ENCODE measurements around the gene ARL15.

The ARL15 gene

DNA sequence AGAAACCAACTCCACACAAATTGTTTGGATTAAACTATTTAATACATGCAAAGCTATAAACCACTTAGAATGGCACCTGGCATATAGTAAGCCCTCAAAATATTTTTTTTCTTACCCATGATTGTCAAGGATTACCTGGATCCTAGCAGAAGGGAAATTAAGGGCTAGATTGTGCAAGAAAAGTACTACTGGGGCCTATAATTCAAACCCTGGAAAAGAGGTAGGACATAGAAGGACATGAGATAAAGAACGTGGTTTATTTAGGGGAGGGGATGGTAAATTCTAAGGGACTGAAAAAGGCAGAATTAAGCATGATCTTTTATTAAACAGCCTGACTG lies 14.9 kb upstream of the ARL15 start:
- Mint-ChIP-seq H3K27me3 (peaks cover 24% of the 10 kb centered on the region), H3K27ac (no peak overlapping the region), H3K36me3 (no peaks in the 10 kb centered on the region), H3K4me3 (no peak overlapping the region), H3K9me3 (ENCODE audit: low read depth) (no peaks in the 10 kb centered on the region), H3K4me1 (ENCODE audit: low read depth) (peaks cover 2% of the 10 kb centered on the region)

DNA sequence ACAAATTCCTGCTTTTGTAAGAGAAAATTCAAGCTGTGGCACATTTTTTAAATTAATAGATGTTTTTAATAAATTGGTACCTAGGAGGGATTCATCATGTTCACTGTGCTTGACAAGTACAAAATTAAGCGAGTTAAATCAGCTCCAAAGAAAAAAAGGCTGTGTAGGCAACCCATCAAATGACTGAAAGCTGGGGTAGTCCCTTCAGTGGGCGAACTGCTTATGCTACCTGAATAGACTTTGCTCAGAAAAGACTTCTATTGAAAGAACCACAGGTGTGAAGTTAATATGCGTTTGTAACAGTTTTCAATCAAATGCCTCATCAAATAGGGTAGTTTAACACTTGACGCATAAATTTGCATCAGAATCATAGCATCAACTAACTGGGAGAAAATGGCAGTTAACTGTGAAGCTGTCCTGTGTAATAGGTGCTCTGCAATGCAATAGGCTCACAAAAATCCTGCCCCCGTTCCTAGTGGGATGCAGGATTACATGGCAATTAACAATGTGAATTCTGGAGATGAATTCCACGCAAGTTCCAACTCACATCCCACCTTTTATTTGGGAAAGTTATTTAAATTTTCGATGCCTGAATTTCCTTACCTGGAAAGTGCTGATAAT lies 14.4 kb upstream of the ARL15 start:
- H3K9me3 Mint-ChIP-seq (ENCODE audit: low read depth) = no peaks in the 10 kb centered on the region
- no peak overlapping the region for H3K4me3 Mint-ChIP-seq
- peaks cover 2% of the 10 kb centered on the region for H3K4me1 Mint-ChIP-seq (ENCODE audit: low read depth)
- H3K27ac Mint-ChIP-seq = no peak overlapping the region
- peaks cover 23% of the 10 kb centered on the region for H3K27me3 Mint-ChIP-seq
- no peaks in the 10 kb centered on the region for H3K36me3 Mint-ChIP-seq

DNA sequence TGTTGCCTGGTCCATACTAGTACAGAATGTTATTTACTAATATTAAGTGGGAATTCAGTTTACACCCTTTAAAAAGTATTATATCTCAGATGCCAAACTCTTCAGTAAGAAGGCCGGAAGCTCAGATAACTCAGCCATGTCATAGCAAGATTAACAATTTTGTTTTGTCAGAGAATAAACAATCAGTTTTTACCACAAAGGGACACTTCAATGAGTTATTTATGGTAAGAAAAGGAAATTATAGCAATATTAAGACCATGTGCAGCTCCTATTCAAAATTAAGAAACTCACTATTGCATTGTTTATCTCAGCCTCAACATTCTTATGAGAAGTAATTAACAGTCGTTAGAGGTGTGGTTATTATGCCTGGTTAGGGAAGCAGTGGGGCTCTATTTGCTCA lies 13.1 kb upstream of the ARL15 start:
- no peaks in the 10 kb centered on the region for H3K9me3 Mint-ChIP-seq (ENCODE audit: low read depth)
- H3K36me3 Mint-ChIP-seq = no peaks in the 10 kb centered on the region
- H3K4me3 Mint-ChIP-seq = no peak overlapping the region
- H3K27ac Mint-ChIP-seq = no peak overlapping the region
- H3K4me1 Mint-ChIP-seq (ENCODE audit: low read depth) = peaks cover 2% of the 10 kb centered on the region
- peaks cover 18% of the 10 kb centered on the region for H3K27me3 Mint-ChIP-seq

DNA sequence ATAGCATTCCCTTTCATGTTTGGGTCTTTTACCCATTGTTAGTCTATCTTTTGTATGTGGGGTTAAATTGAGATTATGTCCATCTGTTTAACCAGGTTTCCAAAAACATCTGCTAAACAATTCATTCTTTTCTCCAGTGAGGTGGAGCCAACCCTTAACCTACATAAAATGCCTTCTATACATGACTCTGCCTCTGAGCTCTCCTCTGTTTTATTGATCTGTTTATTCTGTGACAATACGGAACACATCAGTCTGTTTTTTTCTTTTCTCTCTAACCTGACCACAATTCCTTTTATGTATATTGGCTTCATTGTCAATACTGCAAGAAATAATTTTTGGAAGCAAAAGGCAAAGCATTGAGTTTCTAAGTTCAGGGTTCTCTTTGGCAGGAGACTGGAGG lies 9.9 kb upstream of the ARL15 start:
- Mint-ChIP-seq H3K27ac (no peak overlapping the region), H3K9me3 (ENCODE audit: low read depth) (no peaks in the 10 kb centered on the region), H3K4me3 (no peak overlapping the region), H3K4me1 (ENCODE audit: low read depth) (no peaks in the 10 kb centered on the region), H3K27me3 (peaks cover 11% of the 10 kb centered on the region), H3K36me3 (no peaks in the 10 kb centered on the region)

DNA sequence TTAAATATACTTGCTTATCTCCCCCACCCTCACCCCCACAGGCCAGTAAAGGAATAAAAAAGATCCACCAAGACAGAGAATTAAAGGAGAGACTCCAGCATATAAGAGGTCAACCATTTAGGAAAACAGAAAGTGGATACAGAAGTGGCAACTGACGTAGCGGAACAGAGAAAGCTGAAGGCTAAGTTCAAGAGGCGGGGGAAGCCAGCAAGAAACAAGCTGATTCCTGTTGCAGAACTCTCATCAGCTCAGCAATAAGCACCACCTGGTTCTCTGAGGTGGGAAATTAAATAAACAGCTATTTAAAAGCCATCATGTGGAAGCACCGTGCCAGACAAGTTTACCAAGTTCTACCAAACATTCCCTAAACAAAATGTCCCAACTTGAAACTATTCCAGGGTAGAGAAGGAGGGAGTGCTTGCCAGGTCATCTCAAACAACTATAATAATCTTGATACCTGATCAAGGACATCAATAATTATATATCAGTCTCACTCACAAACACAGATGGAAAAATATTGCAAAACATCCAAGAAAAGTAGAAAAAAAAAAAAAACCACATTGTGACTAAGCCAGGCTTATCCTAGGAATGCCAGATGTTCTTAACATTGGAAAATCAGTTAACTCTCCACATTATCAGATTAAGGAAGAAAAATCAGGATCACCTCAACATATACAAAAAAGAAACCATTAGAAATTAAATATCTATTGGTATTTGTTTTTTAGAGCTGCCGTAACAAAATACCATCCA lies 7.3 kb upstream of the ARL15 start:
- H3K36me3 Mint-ChIP-seq = no peaks in the 10 kb centered on the region
- peaks cover 14% of the 10 kb centered on the region for H3K27me3 Mint-ChIP-seq
- no peaks in the 10 kb centered on the region for H3K9me3 Mint-ChIP-seq (ENCODE audit: low read depth)
- H3K4me1 Mint-ChIP-seq (ENCODE audit: low read depth) = no peaks in the 10 kb centered on the region
- H3K27ac Mint-ChIP-seq = no peak overlapping the region
- H3K4me3 Mint-ChIP-seq = no peak overlapping the region

DNA sequence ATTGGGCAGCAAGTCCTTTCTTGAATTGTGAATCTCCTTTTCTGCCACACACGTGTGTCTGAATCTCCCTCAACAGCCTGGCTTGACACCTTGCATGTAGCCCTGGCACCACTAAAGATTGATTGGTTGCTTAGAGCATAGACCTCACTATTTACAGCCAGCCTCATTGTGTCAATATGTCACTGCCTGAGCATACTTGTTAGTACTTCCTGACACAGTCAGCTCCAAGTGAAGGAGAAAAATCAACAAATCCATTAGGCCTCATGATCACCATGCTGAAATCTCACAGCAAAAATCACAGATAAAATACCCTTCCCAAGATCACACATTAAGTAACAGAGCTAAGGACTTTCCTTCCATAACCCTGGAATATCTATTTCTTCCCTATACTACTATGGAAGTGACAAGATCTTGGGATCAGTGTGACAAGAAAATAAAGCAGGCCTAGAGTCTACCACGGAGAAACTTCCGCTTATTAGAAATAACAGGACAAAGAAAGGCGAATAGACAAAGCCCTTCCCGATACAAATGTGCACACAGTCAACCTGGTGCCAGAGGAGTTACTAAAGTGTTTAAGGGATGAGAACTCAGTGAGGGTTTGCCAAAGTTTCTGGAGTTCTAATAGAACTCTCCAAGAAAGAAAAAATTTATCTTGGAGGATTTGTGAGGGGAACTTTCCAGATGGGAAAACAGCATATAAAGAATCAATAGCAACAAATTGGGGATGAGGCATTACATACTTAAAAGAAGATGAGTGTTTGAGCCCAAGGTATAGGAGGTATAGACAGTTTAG lies 5.6 kb upstream of the ARL15 start:
- Mint-ChIP-seq H3K9me3 (ENCODE audit: low read depth) (no peaks in the 10 kb centered on the region), H3K27ac (no peak overlapping the region), H3K4me3 (no peak overlapping the region), H3K36me3 (no peaks in the 10 kb centered on the region), H3K27me3 (peaks cover 10% of the 10 kb centered on the region), H3K4me1 (ENCODE audit: low read depth) (peaks cover 3% of the 10 kb centered on the region)

DNA sequence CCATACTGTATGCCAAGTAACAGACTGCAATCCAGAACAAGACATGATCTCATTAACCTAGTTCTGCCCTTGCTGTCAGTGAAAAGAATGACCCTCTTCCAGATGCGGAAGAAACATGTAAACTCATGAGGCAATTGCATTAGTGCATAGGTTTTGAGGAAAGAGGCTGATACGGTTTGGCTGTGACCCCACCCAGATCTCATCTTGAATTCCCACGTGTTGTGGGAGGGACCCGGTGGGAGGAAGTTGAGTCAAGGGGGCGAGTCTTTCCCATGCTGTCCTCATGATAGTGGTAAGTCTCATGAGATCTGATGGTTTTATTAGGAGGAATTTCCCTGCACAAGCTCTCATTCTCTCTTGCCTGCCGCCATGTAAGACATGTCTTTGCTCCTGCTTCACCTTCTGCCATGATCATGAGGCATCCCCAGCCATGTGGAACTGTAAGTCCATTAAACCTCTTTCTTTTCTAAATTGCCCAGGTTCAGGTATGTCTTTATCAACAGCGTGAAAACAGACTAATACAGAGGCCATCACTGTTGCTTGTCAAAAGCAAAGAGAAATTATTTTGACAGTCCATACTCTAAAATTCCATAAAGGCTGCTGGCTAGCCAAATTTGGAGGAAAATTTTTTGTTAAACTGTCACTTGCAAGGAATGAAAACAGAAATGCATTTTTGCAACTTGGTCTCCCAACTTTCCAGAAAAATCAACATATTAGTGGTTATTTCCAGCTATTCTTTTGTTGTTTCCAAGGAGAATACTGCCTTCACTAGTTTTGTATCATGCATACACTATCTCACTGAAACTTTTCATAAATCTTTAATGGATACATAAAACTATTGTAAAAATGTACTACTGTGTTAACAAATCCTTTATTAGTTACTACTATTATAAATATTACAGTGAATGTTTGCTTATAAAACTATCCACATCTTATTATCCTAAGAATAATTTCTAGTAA lies 3.2 kb upstream of the ARL15 start:
- no peaks in the 10 kb centered on the region for H3K36me3 Mint-ChIP-seq
- H3K4me1 Mint-ChIP-seq (ENCODE audit: low read depth) = peaks cover 14% of the 10 kb centered on the region
- H3K4me3 Mint-ChIP-seq = no peak overlapping the region
- no peaks in the 10 kb centered on the region for H3K9me3 Mint-ChIP-seq (ENCODE audit: low read depth)
- peaks cover 5% of the 10 kb centered on the region for H3K27me3 Mint-ChIP-seq
- H3K27ac Mint-ChIP-seq = no peak overlapping the region

DNA sequence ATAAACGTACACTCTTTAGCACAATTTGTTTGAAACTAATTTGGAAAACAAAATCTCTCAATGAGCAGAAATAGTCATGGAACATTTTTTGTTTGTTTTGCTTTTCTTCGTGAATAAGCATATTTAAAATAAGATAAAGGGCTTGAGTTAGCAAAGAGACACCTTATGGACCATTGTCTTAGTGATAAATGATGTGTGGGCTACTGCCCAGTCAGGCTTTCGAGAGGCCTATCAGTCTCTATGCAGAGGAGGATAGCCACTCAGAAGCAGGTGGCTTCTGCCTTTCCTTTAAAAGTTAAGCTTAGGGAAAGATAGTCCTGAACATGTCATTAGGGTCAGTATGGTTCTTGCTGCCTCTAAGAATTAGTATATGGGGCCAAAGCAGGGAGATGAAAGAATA lies 2.1 kb upstream of the ARL15 start:
- H3K9me3 Mint-ChIP-seq (ENCODE audit: low read depth) = no peaks in the 10 kb centered on the region
- peaks cover 18% of the 10 kb centered on the region for H3K4me1 Mint-ChIP-seq (ENCODE audit: low read depth)
- no peaks in the 10 kb centered on the region for H3K36me3 Mint-ChIP-seq
- no peak overlapping the region for H3K27ac Mint-ChIP-seq
- H3K27me3 Mint-ChIP-seq = peaks cover 5% of the 10 kb centered on the region
- peak overlapping the region; percentile 91 for H3K4me3 Mint-ChIP-seq

DNA sequence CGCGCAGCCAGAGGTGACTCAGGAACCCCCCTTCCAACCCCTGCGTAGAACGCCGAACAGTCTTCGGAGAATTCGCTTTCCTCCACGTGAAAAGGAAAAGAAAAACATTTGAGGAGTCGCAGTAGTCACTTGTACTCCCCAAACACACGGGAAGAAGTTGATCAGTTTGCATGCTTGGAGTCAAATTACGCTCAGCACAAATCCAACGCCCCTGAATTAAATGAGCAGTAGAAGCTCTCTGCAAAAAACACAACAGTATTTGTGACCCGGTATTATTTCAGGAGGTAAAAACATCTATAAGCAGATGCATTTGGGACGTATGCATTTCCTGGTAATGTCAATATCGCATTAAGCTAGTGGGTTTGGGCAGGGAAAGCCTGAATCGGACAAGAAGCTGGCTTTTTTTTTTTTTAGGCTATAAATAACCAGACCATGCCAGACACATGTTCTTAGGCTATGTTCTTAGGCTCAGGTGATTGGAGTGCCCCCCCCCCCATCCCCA lies 854 bp upstream of the ARL15 start:
- peaks cover 5% of the 10 kb centered on the region for H3K27me3 Mint-ChIP-seq
- H3K9me3 Mint-ChIP-seq (ENCODE audit: low read depth) = no peaks in the 10 kb centered on the region
- H3K27ac Mint-ChIP-seq = peak overlapping the region; percentile 88

DNA sequence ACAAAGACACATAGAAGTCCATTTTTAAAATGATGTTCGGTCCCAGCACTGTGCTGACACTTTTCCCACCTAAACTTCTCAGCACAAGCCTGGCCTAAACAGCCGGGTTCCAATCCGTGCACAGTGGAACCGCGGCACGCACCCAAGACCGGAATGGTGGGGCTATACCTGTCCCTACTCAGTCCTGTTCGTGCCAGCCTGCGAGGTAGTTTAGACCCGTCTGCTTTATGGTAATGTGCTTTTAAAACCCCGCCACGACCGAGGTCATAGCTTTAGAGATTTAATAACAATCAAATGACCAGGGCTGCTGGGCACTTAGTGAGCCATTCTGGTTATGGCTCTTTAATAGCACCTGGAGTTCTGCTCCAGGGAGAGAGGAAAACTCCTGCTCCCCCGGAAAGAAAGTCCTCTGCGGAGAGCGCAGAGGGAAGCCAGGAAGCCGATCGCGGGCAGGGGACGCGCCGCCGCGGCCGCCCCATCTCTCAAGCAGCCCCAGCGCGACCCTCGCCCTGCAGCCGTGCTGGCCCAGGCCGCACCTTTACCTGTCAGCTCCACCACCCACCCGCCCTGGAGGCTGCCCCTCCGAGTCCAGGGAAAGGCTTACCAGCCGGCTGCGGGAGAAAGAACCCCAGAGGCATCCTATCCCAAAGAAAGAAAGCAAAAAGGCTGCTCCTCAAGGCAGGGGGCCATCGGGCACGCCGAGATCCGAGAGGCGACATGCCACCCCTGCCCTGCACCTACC lies 511 bp downstream of the ARL15 start:
- Mint-ChIP-seq H3K4me1 (ENCODE audit: low read depth) (peaks cover 27% of the 10 kb centered on the region), H3K27ac (peak overlapping the region; percentile 88)

More for the DNA sequence above, 854 bp upstream of the ARL15 start:
- no peaks in the 10 kb centered on the region for H3K36me3 Mint-ChIP-seq
- H3K4me1 Mint-ChIP-seq (ENCODE audit: low read depth) = peaks cover 27% of the 10 kb centered on the region
- H3K4me3 Mint-ChIP-seq = peak overlapping the region; percentile 91

DNA sequence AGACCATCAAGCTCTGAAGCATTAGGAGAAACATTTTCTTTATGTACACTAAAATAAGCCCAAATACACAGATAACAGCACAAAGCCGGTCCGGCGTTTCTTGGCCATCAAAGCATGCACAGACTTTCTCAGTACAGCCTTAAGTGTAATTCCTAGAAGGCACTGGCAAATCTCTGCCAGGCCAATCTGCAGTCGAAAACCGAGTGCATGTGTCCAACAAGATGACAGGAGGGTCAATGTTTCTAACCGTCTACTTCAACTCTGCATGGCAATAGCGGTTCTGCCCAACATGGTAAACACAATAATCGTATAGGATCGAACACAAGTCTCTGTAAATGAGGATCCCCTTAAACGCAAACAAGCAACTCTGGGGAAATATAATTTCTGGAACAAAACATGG lies 1.1 kb downstream of the ARL15 start:
- H3K4me1 Mint-ChIP-seq (ENCODE audit: low read depth) = peaks cover 29% of the 10 kb centered on the region
- H3K27ac Mint-ChIP-seq = peak overlapping the region; percentile 12
- H3K9me3 Mint-ChIP-seq (ENCODE audit: low read depth) = no peaks in the 10 kb centered on the region
- peak overlapping the region; percentile 91 for H3K4me3 Mint-ChIP-seq
- H3K27me3 Mint-ChIP-seq = peaks cover 1% of the 10 kb centered on the region
- H3K36me3 Mint-ChIP-seq = no peaks in the 10 kb centered on the region

More for the DNA sequence above, 511 bp downstream of the ARL15 start:
- peaks cover 5% of the 10 kb centered on the region for H3K27me3 Mint-ChIP-seq
- no peaks in the 10 kb centered on the region for H3K36me3 Mint-ChIP-seq
- peak overlapping the region; percentile 91 for H3K4me3 Mint-ChIP-seq
- no peaks in the 10 kb centered on the region for H3K9me3 Mint-ChIP-seq (ENCODE audit: low read depth)

DNA sequence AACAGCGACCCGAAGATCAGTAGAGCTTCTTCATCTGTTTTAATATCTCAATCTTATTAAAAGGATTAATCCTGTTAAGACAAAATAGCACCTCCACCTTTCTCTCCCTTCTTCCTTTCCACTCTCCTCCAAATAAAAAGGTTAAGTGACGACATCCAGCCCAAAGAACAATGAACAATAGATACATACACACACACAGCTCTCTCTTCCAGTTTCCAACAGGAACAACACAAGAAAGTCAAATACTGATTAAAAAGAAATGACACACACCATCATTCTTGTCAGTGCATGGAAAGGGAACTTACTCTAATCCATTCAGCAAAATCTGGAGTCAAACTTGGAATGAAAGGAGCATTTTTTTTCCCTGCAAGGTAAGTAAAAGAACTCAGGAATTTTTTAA lies 2.8 kb downstream of the ARL15 start:
- Mint-ChIP-seq H3K27ac (no peak overlapping the region), H3K9me3 (ENCODE audit: low read depth) (no peaks in the 10 kb centered on the region)

DNA sequence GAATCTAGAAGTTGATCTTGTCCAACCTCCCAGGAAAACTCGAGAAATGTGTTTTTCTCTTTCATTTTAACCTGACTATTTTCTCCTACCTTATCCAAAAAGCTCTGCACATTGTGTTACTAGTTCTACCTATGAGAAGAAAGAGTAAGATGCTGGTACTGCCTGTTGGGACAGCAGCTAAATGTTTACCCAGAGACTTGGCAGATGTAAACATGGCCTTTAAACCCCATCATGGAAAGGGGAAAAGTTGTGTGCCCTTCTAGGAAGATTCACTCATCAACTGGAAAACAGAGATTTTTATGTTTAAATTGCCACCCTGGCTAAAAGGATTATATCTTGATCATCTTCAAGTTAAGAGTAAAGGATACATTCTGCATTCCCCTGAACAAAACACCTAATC lies 3.5 kb downstream of the ARL15 start:
- Mint-ChIP-seq H3K4me3 (no peak overlapping the region), H3K27ac (no peak overlapping the region), H3K27me3 (no peaks in the 10 kb centered on the region), H3K36me3 (no peaks in the 10 kb centered on the region), H3K4me1 (ENCODE audit: low read depth) (peaks cover 38% of the 10 kb centered on the region), H3K9me3 (ENCODE audit: low read depth) (no peaks in the 10 kb centered on the region)

More for the DNA sequence above, 2.8 kb downstream of the ARL15 start:
- no peaks in the 10 kb centered on the region for H3K27me3 Mint-ChIP-seq
- H3K36me3 Mint-ChIP-seq = no peaks in the 10 kb centered on the region
- peaks cover 32% of the 10 kb centered on the region for H3K4me1 Mint-ChIP-seq (ENCODE audit: low read depth)
- no peak overlapping the region for H3K4me3 Mint-ChIP-seq

DNA sequence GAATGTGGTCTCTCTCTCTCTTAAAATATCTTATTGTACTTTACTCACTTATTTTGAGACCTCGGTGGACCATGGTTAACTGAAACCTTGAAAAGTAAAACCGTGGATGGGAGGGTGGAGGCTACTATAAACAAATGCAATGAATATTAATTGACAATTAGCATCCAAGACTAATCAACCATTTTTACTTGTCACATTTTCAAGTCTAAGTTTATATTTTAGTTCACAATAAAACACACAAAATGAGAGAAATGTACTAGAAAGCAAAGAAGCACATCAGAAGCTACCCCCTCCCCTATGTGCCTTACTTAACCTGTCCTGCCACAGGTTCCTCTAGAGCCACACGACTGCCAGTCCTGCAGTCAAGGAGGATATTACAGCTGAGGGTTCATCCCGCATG lies 4.6 kb downstream of the ARL15 start:
- Mint-ChIP-seq H3K27ac (no peak overlapping the region), H3K36me3 (no peaks in the 10 kb centered on the region), H3K4me1 (ENCODE audit: low read depth) (peaks cover 43% of the 10 kb centered on the region), H3K4me3 (no peak overlapping the region), H3K9me3 (ENCODE audit: low read depth) (no peaks in the 10 kb centered on the region), H3K27me3 (no peaks in the 10 kb centered on the region)
